Heart left ventricle (tissue), 16 donors: Measurements from ENCODE around the gene BCL2L13. TPM values are rescaled to one million over a fixed set of nuclear protein-coding genes. Genes with fewer than 3 reads are reported as not detected.

Experiments used
- ATAC-seq, 4 donors: fragments of 200-7000 bp; cut with Tn5 transposase; one replicate each; pipeline ENCODE4 v1.9.1; 2020 to 2022; ENCODE audit warnings: moderate library complexity in 4 of 4, mild to moderate bottlenecking in 3 of 4, moderate number of reproducible peaks in 1 of 4
- DNase-seq, 5 donors: peaks; one replicate each; pipeline ENCODE4 v3.0.0-alpha.2; 2020
- H3K27ac ChIP-seq, 12 donors: fragments of 200-600 bp; sonication (generic) in 4 of 12; one replicate each; pipeline versions ENCODE4 v1.5.0 to v1.8.0; 2016 to 2022; ENCODE audit warnings: mild to moderate bottlenecking in 2 of 12
- H3K27me3 ChIP-seq, 9 donors: fragments of 200-600 bp; sonication (generic) in 2 of 9; one replicate each; pipeline versions ENCODE4 v1.5.1 to v1.8.0; 2016 to 2022; ENCODE audit warnings: mild to moderate bottlenecking in 3 of 9
- H3K36me3 ChIP-seq, 9 donors: fragments of 200-600 bp; sonication (generic) in 2 of 9; one replicate each; pipeline versions ENCODE4 v1.5.0 to v1.8.0; 2018 to 2022; ENCODE audit warnings: mild to moderate bottlenecking in 2 of 9
- H3K4me1 ChIP-seq, 12 donors: fragments of 200-600 bp; sonication (generic) in 4 of 12; one replicate each; pipeline versions ENCODE4 v1.5.0 to v1.8.0; 2016 to 2022; ENCODE audit warnings: mild to moderate bottlenecking in 3 of 12
- H3K4me3 ChIP-seq, 12 donors: fragments of 200-600 bp; sonication (generic) in 4 of 12; one replicate each; pipeline versions ENCODE4 v1.5.0 to v1.8.0; 2017 to 2022; ENCODE audit warnings: mild to moderate bottlenecking in 9 of 12, moderate library complexity in 4 of 12
- H3K9me3 ChIP-seq, 12 donors: fragments of 200-600 bp; sonication (generic) in 4 of 12; one replicate each; pipeline versions ENCODE4 v1.5.0 to v1.8.0; 2016 to 2022; ENCODE audit warnings: mild to moderate bottlenecking in 1 of 12
- CTCF ChIP-seq, 12 donors: fragments of 200-600 bp; sonication (generic) in 4 of 12; IDR thresholded peaks; one replicate each; pipeline versions ENCODE4 v1.5.0 to v1.8.0; 2018 to 2022; ENCODE audit warnings: antibody characterized with exemption in 12 of 12, mild to moderate bottlenecking in 5 of 12
- POLR2A ChIP-seq, 2 donors: fragments of 450-650 bp; IDR thresholded peaks; one replicate each; pipeline ENCODE4 v1.6.1; 2017; ENCODE audit warnings: antibody characterized with exemption in 2 of 2, mild to moderate bottlenecking in 2 of 2, moderate library complexity in 2 of 2
- WGBS, 4 donors: extraction: QIAGEN DNeasy Blood & Tissue Kit in 2 of 4; methylation state at CpG; one replicate each; pipeline versions ENCODE4 v1.1.5 to v1.1.7; 2013 to 2018; 5-methylcytosine and 5-hydroxymethylcytosine counted together
- intact Hi-C, 10 donors: fragments of 100-400 bp; cut with DNase I; formaldehyde crosslinking; loops; one replicate each; pipeline versions ENCODE4 v1.11.1 to v1.14.2; 2022
- polyA plus RNA-seq, 2 donors: library from polyadenylated mRNA; stranded (reverse); fragments of 200-250 nt; gene quantifications; one replicate each; pipeline ENCODE4 v1.2.3, GENCODE V29; 2013
- total RNA-seq, 9 donors: library from RNA; depleted of rRNA in 2 of 9; stranded (reverse); fragments of >200 nt in 2 of 9; fragmentation: NEBNext Ultra II Directional in 3 of 9; extraction: Animal tissue kit (Norgen Biotek cat#: 25700) in 3 of 9; gene quantifications; one replicate each; pipeline versions ENCODE4 v1.1.0 to v1.2.4, GENCODE V29; 2016 to 2023
- donor health status: ischemic (EF 13 %, LVEDD 7.1; RV severe dilation, severe dysfunction).
- donor health status: healthy with polysubstance abuse.
- donor health status: DM: no; HTN: yes; CAD: no.
- donor health status: DM: no; HTN: no; CAD: no.
- donor health status: ischemic (EF 25% LVEDD 6.9; RV normal size, moderate dysfunction).
- donor health status: ischemic (EF 25% LVEDD 5.7; RV mildly dilated, moderate dysfunction).
- donor health status: healthy.
- donor health status: DM: yes; HTN: yes; CAD: no.
- donor health status: ischemic (EF 35%, LVEDD 5.7; RV mildly dilated, moderate dysfunction).
- donor health status: nonischemic (EF 11% LVEDD 7.7; RV severe dilation, severe dysfunction).
- donor health status: DM: yes; HTN: yes; CAD: no.
- donor health status: PGD.
- donor health status: ischemic (EF 29% LVEDD 5.4; RV normal size, mild dysfunction).
- donor health status: nonischemic (EF 23%, LVEDD 6.1; RV moderate dilation, normal function).

Gene BCL2L13
- total and polyA plus RNA-seq, 11 donors: 46.3 to 187 (median 89.6) TPM

GRCh38 chr22:17732251-17732854, 93.8 kb downstream of the BCL2L13 start:
- H3K27ac ChIP-seq: no peak overlapping the region
- no peak for TF ChIP-seq POLR2A (IDR thresholded peaks at IDR 0.05)
- TF ChIP-seq CTCF (IDR thresholded peaks at IDR 0.05): no peak
- H3K9me3 ChIP-seq: no peaks in the 10 kb centered on the region
- ATAC-seq (no peak), DNase-seq (no peak)
- 89 to 98% (median 94%) methylated on average over 2 of the region's 2 CpGs for WGBS, 4 donors
- H3K4me3 ChIP-seq: no peak overlapping the region
- peaks cover 0 to 94% (median 83%) of the 10 kb centered on the region in 9 donors for H3K36me3 ChIP-seq
- H3K4me1 ChIP-seq: peaks cover 0 to 13% (median under 1%) of the 10 kb centered on the region in 12 donors
- no peaks in the 10 kb centered on the region for H3K27me3 ChIP-seq
- intact Hi-C loops: loop anchor here in 3 of 10 donors (10.0 kb wide), 3 partner anchors 162 to 342 kb away; partner anchors contain the start of gene PEX26 (in 1 of the 3)

- 57 to 89% (median 86%) methylated on average over 3 of the region's 3 CpGs for WGBS, 4 donors
- DNase-seq (no peak), ATAC-seq (no peak)
- H3K4me1 ChIP-seq: peaks cover 0 to 6% (median 0%) of the 10 kb centered on the region in 12 donors
- H3K4me3 ChIP-seq: no peak overlapping the region
- TF ChIP-seq CTCF (IDR thresholded peaks at IDR 0.05) (no peak), POLR2A (IDR thresholded peaks at IDR 0.05) (no peak)
- peaks cover 0 to 92% (median 73%) of the 10 kb centered on the region in 9 donors for H3K36me3 ChIP-seq
- intact Hi-C loops: loop anchor here in 3 of 10 donors (10.0 kb wide), 3 partner anchors 161 to 341 kb away; partner anchors contain the start of gene PEX26 (in 1 of the 3)
- H3K27me3 ChIP-seq: no peaks in the 10 kb centered on the region
- H3K9me3 ChIP-seq: no peaks in the 10 kb centered on the region
- H3K27ac ChIP-seq: no peak overlapping the region
Measured at GRCh38 chr22:17733466-17733865, 94.9 kb downstream of the BCL2L13 start.

GRCh38 chr22:17734187-17734586, 95.6 kb downstream of the BCL2L13 start:
- intact Hi-C loops: loop anchor here in 3 of 10 donors (10.0 kb wide), 3 partner anchors 161 to 341 kb away; partner anchors contain the start of gene PEX26 (in 1 of the 3)

More at GRCh38 chr22:17734187-17734586, 95.6 kb downstream of the BCL2L13 start:
- Histone ChIP-seq H3K4me1 (no peaks in the 10 kb centered on the region), H3K4me3 (no peak overlapping the region), H3K9me3 (no peaks in the 10 kb centered on the region), H3K36me3 (peaks cover 0 to 93% (median 68%) of the 10 kb centered on the region in 9 donors), H3K27ac (peak overlapping the region in 1 of 12 donors; percentile 4), H3K27me3 (no peaks in the 10 kb centered on the region)
- ATAC-seq (no peak), DNase-seq (no peak)
- TF ChIP-seq POLR2A (IDR thresholded peaks at IDR 0.05): no peak
- TF ChIP-seq CTCF (IDR thresholded peaks at IDR 0.05): no peak
- WGBS, 4 donors: 75 to 83% (median 79%) methylated on average over 4 of the region's 4 CpGs
